ENCODE data around the gene MFSD6L. TPM values are rescaled to one million over a fixed set of nuclear protein-coding genes. Genes with fewer than 3 reads are reported as not detected.

MFSD6L gene
- total RNA-seq, 1 experiment from 2014 or later = 4.0 TPM

DNA sequence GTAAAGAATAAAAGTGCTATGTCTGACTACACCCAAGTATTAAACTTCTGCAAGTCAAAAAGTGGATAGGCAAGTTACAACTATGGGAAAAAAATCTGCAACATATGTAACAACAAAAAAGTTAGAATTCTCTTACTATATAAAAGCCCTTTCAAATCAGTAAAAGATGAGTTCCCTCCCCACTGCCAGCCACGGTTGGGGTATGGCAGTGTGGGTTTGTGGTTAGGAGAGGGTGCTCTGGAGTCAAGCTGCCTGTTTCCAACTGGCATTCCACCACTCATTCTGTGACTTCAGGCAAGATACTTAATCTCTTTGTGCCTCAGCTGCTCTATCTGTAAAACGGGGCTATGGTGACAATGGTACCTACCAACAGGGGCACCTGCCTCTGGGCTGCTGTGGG is 26.6 kb upstream of the MFSD6L start (continued):
- no peak for TF ChIP-seq TEAD1 (CRISPR knock-in tag; IDR thresholded peaks at IDR 0.05)
- TF ChIP-seq ZNF219 (CRISPR knock-in tag; IDR thresholded peaks at IDR 0.05; ENCODE audit: borderline replicate concordance) = no peak
- TF ChIP-seq MLX (CRISPR knock-in tag; IDR thresholded peaks at IDR 0.05) = no peak
- no peak for TF ChIP-seq RELA (CRISPR knock-in tag; IDR thresholded peaks at IDR 0.05; ENCODE audit: borderline replicate concordance)

GRCh38 chr17:8823279-8823678 is 24.1 kb upstream of the MFSD6L start:
- CTCF ChIA-PET = no interaction called here
- no peak for ATAC-seq

More at GRCh38 chr17:8823279-8823678, 24.1 kb upstream of the MFSD6L start:
- POLR2A ChIA-PET = no interaction called here
- no peaks in the 10 kb centered on the region for H3K36me3 Mint-ChIP-seq
- peaks cover 24% of the 10 kb centered on the region for H3K9me3 Mint-ChIP-seq
- H3K4me1 Mint-ChIP-seq = peaks cover 6% of the 10 kb centered on the region
- H3K4me3 Mint-ChIP-seq = no peak overlapping the region
- H3K27me3 Mint-ChIP-seq (ENCODE audit: low read depth) = no peaks in the 10 kb centered on the region; the same call in 1 of the 2 replicates
- no peak overlapping the region for H3K27ac Mint-ChIP-seq
- TF ChIP-seq NR2C2 (CRISPR knock-in tag; IDR thresholded peaks at IDR 0.05) (no peak), ZNF281 (CRISPR knock-in tag; IDR thresholded peaks at IDR 0.05) (no peak), ZNF232 (CRISPR knock-in tag; IDR thresholded peaks at IDR 0.05) (no peak), NFYB (CRISPR knock-in tag; conservative IDR thresholded peaks at IDR 0.05; ENCODE audit: low read depth) (no peak), ZNF138 (CRISPR knock-in tag; conservative IDR thresholded peaks at IDR 0.05) (no peak), GRHL2 (CRISPR knock-in tag; IDR thresholded peaks at IDR 0.05; ENCODE audit: insufficient replicate concordance, severe bottlenecking) (no peak), ZNF532 (CRISPR knock-in tag; IDR thresholded peaks at IDR 0.05; ENCODE audit: borderline replicate concordance) (no peak), RELA (CRISPR knock-in tag; IDR thresholded peaks at IDR 0.05; ENCODE audit: borderline replicate concordance) (no peak)
- TF ChIP-seq, protein P1, sequence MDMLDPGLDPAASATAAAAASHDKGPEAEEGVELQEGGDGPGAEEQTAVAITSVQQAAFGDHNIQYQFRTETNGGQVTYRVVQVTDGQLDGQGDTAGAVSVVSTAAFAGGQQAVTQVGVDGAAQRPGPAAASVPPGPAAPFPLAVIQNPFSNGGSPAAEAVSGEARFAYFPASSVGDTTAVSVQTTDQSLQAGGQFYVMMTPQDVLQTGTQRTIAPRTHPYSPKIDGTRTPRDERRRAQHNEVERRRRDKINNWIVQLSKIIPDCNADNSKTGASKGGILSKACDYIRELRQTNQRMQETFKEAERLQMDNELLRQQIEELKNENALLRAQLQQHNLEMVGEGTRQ (CRISPR knock-in tag; IDR thresholded peaks at IDR 0.05) = no peak
- DNase-seq (ENCODE audit: low spot score) = no peak

Measured in WTC11 (cell line).